Measurements from ENCODE around the gene C1orf174. TPM values are rescaled to one million over a fixed set of nuclear protein-coding genes. Genes with fewer than 3 reads are reported as not detected.

C1orf174 gene
- total RNA-seq, 1 donor from 2014 or later: 18.3 TPM

DNA sequence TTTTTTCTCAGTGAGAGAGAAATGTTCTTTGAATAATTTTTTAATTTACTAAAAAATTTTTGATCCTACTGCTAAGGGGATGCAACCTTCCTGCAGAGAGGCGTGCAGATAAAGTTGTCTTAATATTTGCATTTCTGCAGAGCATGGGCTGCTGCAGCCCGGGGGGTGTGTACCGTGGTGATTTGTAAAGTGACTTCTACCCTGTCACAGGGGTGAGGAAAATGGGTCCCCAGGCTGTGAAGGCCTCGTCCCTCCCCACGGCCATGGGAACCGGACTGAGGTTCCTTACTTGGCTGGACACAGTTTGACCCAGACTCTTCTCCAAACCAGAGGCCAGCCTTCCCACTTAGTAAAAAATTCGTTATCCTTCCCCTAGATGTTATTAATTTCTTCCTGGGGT is 9.5 kb upstream of the C1orf174 start:
- DNase-seq: no peak

- no peak for DNase-seq
These were observed 8.9 kb upstream of the C1orf174 start for GRCh38 chr1:3908886-3909517.

GRCh38 chr1:3907621-3908165 is 7.6 kb upstream of the C1orf174 start:
- no peak for DNase-seq

DNA sequence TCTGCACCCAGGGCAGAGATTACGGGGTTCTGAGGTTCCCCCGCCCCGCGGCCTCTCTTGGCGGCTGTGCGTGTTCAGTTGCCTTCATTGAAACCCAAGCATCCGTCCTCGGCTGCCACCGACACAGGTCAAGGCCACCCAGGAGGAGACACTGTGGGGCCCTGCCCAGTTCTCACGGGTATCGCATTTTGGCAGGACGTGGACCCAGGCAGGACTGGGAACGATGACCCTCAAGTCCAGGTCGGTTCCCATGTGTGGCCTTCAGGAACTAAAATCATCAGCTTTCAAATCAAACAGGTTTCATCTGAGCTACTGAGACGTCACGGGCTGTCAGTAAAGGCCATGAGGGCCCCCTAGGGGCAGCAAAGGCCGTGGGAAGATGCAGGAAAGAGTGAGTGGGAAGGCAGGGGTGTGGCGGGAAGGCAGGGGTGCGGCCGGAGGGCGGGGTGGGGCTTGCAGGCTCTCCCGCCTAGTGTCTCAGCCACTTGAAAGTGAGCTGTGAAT is 7.0 kb upstream of the C1orf174 start:
- no peak for DNase-seq

- no peak for DNase-seq
These were observed 6.6 kb upstream of the C1orf174 start for GRCh38 chr1:3906672-3907020.

GRCh38 chr1:3905953-3906671 is 6.0 kb upstream of the C1orf174 start:
- no peak for DNase-seq

DNA sequence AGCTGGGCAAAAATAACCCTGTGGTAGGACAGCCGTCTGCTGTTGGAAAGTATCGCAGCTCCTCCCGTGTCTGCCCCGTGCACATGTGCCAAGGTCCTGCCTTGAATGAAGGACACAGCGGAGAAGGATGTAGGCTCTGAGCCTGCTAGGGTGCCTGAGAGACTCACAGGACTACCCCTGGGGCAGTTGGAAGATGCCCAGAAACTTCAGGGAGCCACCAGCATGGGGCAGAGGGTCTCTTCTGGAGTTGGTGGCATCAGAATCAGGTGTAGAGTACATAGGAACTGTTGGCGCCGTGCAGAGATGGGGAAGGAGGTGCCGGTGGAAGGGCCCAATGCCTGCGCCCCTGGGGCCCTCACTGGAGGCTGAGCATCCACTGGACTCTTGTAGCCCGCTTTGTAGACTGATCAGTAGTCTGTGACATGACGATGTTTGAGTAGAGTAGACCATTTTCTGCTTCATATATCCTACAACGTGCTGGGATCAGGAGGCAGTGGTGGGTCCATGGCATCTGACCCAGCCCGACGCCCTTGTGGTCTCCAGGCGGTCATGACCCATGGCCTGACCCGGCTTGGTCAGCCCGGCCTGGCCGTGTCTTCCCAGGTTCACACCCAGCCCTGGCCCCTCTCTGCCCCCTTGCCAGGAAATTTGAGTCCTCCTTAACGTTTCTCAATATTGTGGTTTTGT is 5.3 kb upstream of the C1orf174 start:
- no peak for DNase-seq

GRCh38 chr1:3904843-3905185 is 4.7 kb upstream of the C1orf174 start:
- no peak for DNase-seq

- DNase-seq: no peak
These were observed 4.2 kb upstream of the C1orf174 start for GRCh38 chr1:3904006-3904842.

DNA sequence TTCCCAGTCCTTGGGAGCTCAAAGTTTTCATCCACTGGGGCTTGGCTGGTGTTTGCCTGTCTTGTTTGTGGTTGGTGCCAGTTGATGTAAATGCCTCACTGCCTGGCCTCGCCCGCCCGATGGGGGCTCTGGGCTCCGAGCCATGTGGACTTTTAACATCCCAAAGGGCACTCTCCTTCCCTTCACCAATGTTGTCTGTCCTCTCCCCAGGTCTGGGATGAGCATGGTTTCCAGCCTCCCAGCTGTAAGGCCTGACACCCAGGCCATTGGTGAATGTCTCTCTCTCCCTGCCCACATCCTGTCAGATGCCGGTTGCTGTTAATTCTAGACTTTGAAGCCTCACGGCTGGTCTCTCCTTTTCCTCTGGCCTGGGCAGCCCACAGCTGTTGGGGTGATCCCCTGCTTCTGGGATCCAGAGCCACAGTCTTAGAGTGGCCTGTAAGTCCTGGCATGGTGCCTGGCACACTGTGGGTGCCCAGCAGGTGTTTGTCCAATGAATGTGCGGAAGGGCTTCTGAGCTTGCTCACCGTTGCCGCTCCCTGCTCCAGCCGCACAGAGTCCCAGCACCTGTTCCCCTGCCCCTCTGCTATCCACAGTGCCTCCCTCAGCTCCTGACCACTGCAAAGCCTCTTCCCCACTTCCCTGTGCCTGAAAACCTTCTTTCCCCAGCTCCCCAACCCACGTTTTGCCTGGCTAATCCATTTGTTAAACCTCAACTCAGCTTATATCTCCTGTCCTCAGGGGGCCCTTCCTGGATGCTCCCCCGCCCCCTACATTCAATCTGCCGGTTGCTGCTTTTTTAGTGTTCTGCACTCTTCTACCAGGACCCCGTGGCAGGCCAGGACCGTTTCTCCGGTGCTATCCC is 3.3 kb upstream of the C1orf174 start:
- peak; percentile 82 for DNase-seq

DNA sequence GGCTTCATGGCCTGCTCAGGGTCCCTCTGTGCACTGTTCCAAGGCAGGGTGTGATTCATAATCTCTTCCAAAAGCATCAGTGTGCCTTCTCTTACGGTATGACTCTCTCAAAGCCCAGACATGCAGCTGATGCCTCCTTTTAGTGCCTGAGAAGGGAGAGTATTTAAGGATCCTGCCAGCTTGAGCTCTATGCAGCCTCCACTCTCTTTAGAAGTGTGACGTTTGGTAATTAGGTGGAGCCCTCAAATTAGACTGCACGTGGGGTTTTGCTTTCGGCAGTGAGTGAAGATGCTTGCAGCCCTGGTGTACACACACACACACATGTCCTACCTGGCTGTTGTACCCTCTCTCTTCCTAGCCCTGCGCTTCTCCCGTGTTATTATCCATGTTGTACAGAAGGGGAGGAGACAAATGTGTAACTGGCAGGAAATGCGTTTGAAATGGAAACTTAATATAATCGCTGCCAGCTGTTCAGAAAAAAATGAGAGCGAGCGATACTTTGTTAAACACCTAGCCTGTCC is 2.6 kb upstream of the C1orf174 start:
- DNase-seq: peak; percentile 61

DNA sequence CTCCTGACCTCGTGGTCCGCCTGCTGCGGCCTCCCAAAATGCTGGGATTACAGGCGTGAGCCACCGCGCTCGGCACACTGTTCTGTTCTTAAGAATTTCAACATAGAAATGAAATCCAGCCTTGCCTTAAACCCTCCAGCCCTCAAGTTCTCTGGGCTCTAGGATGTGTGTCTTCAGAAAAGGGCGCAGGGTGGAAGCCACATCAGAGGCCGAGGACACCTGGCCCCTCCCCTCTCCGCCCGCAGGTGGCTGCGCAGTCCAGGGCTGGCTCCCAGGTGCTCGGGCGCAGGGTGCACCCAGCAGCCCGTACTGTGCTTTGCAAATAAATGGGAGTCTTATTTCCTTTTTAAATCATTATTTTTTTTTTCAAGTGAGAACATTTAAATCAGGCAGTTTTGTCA is 2.0 kb upstream of the C1orf174 start:
- no peak for DNase-seq

- peak; percentile 98 for DNase-seq
These were observed 977 bp upstream of the C1orf174 start for GRCh38 chr1:3900969-3901529.

DNA sequence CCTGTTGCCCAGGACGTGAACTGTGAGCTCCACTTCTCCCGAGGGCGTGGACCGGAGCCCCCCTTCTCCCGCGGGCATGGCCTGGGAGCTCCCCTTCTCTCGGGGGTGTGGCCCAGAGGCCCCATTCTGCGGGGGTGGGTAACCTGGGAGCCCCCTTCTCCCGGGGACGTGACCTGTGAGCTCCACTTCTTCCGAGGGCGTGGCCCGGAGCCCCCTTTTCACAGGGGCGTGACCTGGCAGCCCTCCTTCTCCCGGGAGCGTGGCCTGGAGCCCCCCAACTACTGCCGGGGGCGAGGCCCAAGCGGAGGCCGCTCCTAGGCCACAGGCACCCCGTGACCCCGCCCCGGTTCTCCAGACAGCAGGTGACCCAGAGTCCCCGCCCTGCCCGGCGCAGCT is 320 bp downstream of the C1orf174 start:
- DNase-seq: peak; percentile 30

- DNase-seq: no peak
These were observed 898 bp downstream of the C1orf174 start for GRCh38 chr1:3898994-3899753.

GRCh38 chr1:3898475-3898735 is 1.7 kb downstream of the C1orf174 start:
- no peak for DNase-seq

DNA sequence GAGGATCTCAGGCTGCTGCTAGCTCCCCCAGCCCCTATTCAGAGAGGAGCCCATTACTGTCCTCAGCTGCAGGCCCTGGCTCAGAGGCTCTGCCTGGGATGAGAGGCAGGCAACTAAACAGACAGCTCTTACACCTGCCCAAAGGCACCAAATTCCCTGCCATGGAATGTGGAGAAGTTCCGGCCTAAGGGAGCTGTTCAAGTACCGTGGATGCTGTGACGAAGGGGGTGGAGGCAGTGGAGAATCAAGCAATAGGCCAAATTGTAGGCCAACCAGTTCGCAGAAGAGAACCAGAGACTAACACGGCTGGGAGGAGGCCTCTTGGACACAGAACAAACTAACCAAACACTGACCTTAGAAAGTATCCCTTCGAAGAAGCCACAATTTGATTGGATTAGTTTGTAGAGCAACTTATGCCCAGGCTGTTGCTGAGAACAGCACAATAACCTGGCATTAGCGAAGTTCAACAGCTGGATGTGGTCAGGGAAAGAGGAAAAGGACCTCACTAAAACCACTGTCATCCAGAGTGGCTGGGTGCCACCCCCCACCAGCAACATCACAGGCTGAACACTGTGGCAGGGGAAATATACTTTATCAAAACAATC is 3.6 kb downstream of the C1orf174 start:
- DNase-seq: no peak

GRCh38 chr1:3895951-3896325 is 4.1 kb downstream of the C1orf174 start:
- no peak for DNase-seq

DNA sequence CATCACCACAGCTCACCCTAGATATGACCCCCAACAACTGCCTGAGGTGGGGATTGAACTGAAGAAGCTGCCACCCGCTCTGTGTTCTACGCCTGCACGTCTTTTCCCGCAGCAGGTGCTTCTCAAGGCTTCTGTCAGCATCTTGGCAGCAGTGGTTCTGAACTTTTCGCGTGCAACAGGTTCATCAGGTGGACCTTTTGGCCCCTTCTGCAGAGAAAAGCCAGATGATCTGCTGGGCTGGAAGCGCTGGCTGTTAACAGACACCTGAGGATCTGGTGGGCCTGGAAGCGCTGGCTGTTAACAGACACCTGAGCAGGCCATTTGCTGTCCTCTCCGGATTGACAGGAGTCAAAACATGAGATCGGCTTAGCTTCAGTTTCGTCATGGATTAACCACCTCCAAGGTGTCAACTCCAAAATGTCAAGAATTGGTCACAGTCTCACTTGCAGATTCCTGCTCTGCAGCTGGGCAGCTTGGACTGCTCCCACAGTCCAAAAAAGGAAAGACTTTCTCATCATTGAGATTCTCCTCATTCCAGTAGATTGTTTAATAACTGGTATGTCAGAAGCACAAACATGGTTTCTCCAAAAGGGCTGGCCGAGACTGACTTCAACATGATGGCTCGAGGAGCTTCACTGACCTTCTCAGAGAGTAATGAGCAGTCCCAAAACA is 4.7 kb downstream of the C1orf174 start:
- DNase-seq: no peak

All from tongue (tissue), 2 donors.